ENCODE data around the gene MIPOL1.

The MIPOL1 gene

GRCh38 chr14:37257501-37258070, 59.8 kb downstream of the MIPOL1 start:
- no peak for TF ChIP-seq CTCF (conservative IDR thresholded peaks at IDR 0.05)
- H3K27ac ChIP-seq = no peak overlapping the region

- no peak for TF ChIP-seq CTCF (conservative IDR thresholded peaks at IDR 0.05)
- no peak overlapping the region for H3K27ac ChIP-seq
These were observed 64.9 kb downstream of the MIPOL1 start for GRCh38 chr14:37262649-37263048.

- no peak overlapping the region for H3K27ac ChIP-seq
- TF ChIP-seq CTCF (conservative IDR thresholded peaks at IDR 0.05) = no peak
These were observed 66.0 kb downstream of the MIPOL1 start for GRCh38 chr14:37263656-37264236.

GRCh38 chr14:37268788-37269187, 71.1 kb downstream of the MIPOL1 start:
- H3K27ac ChIP-seq = no peak overlapping the region
- no peak for TF ChIP-seq CTCF (conservative IDR thresholded peaks at IDR 0.05)

GRCh38 chr14:37270629-37271028, 72.9 kb downstream of the MIPOL1 start:
- TF ChIP-seq CTCF (conservative IDR thresholded peaks at IDR 0.05) = no peak
- H3K27ac ChIP-seq = no peak overlapping the region

- H3K27ac ChIP-seq = no peak overlapping the region
- no peak for TF ChIP-seq CTCF (conservative IDR thresholded peaks at IDR 0.05)
These were observed 74.8 kb downstream of the MIPOL1 start for GRCh38 chr14:37272569-37272968.

- H3K27ac ChIP-seq = no peak overlapping the region
- TF ChIP-seq CTCF (conservative IDR thresholded peaks at IDR 0.05) = no peak
These were observed 76.9 kb downstream of the MIPOL1 start for GRCh38 chr14:37274652-37275051.

Data from VCaP (cell line).